Suprapubic skin (tissue), 4 donors: ENCODE results near the gene CCNJL. TPM values are rescaled to one million over a fixed set of nuclear protein-coding genes. Genes with fewer than 3 reads are reported as not detected.

Experiments
- DNase-seq, 2 donors: peaks; one replicate each; pipeline ENCODE4 v3.0.0-alpha.2; 2019; ENCODE audit warnings: low spot score in 2 of 2
- H3K27ac ChIP-seq: fragments of 200-600 bp; sonication (generic); one replicate; pipeline ENCODE4 v1.5.1; 2019
- H3K27me3 ChIP-seq: fragments of 200-600 bp; sonication (generic); one replicate; pipeline ENCODE4 v1.5.1; 2019
- H3K36me3 ChIP-seq: fragments of 200-600 bp; sonication (generic); one replicate; pipeline ENCODE4 v1.5.1; 2019
- H3K4me1 ChIP-seq: fragments of 200-600 bp; sonication (generic); one replicate; pipeline ENCODE4 v1.5.1; 2019
- H3K4me3 ChIP-seq: fragments of 200-600 bp; sonication (generic); one replicate; pipeline ENCODE4 v1.5.1; 2019; ENCODE audit warnings: mild to moderate bottlenecking
- H3K9me3 ChIP-seq: fragments of 200-600 bp; sonication (generic); one replicate; pipeline ENCODE4 v1.5.1; 2019
- CTCF ChIP-seq, 2 donors: fragments of 200-600 bp in 1 of 2; fragments of 450-650 bp in 1 of 2; sonication (generic) in 1 of 2; IDR thresholded peaks; one replicate each; pipeline ENCODE4 v1.5.1; 2016 to 2019; ENCODE audit warnings: antibody characterized with exemption in 2 of 2, mild to moderate bottlenecking in 1 of 2, moderate library complexity in 1 of 2
- EP300 ChIP-seq: sonication (generic); formaldehyde crosslinking; IDR thresholded peaks from one replicate; pipeline ENCODE4 v1.6.1; 2017; ENCODE audit warnings: antibody characterized with exemption
- POLR2A ChIP-seq, 2 donors: fragments of 450-650 bp; IDR thresholded peaks; one replicate each; pipeline ENCODE4 v1.6.1; 2017; ENCODE audit warnings: antibody characterized with exemption in 2 of 2, mild to moderate bottlenecking in 2 of 2, moderate library complexity in 2 of 2
- POLR2AphosphoS5 ChIP-seq, 3 donors: sonication (generic); formaldehyde crosslinking; IDR thresholded peaks; one replicate each; pipeline ENCODE4 v1.6.1; 2017; ENCODE audit warnings: antibody characterized with exemption in 3 of 3
- WGBS: methylation state at CpG from one replicate; pipeline ENCODE4 v1.1.5; 2018; 5-methylcytosine and 5-hydroxymethylcytosine counted together
- total RNA-seq, 4 donors: library from RNA; depleted of rRNA; stranded (reverse); fragments of >200 nt; gene quantifications; one replicate each; pipeline ENCODE4 v1.1.0, GENCODE V29; 2016

The CCNJL gene
- total RNA-seq, 4 donors from 2014 or later = 0.34 to 1.2 (median 1.2) TPM; not detected in 1

GRCh38 chr5:160278343-160278742, 34.0 kb downstream of the CCNJL start:
- Histone ChIP-seq H3K9me3 (no peaks in the 10 kb centered on the region), H3K36me3 (no peaks in the 10 kb centered on the region), H3K27me3 (no peaks in the 10 kb centered on the region), H3K4me1 (no peaks in the 10 kb centered on the region), H3K27ac (no peak overlapping the region), H3K4me3 (no peak overlapping the region)
- no peak for DNase-seq
- 59% methylated on average over 2 of the region's 7 CpGs for WGBS
- TF ChIP-seq POLR2A (IDR thresholded peaks at IDR 0.05) (no peak), EP300 (no peak), CTCF (IDR thresholded peaks at IDR 0.05) (no peak), POLR2AphosphoS5 (IDR thresholded peaks at IDR 0.05) (no peak)

GRCh38 chr5:160274483-160274931, 37.9 kb downstream of the CCNJL start:
- peaks cover 20% of the 10 kb centered on the region for H3K4me1 ChIP-seq
- WGBS = 90% methylated on average over 4 of the region's 5 CpGs
- no peaks in the 10 kb centered on the region for H3K27me3 ChIP-seq
- H3K9me3 ChIP-seq = no peaks in the 10 kb centered on the region
- no peaks in the 10 kb centered on the region for H3K36me3 ChIP-seq
- no peak overlapping the region for H3K27ac ChIP-seq
- DNase-seq = no peak
- TF ChIP-seq POLR2AphosphoS5 (IDR thresholded peaks at IDR 0.05) (no peak), EP300 (no peak), CTCF (IDR thresholded peaks at IDR 0.05) (no peak), POLR2A (IDR thresholded peaks at IDR 0.05) (no peak)
- no peak overlapping the region for H3K4me3 ChIP-seq

- no peak overlapping the region for H3K27ac ChIP-seq
- WGBS = 98% methylated on average over 2 of the region's 2 CpGs
- no peaks in the 10 kb centered on the region for H3K27me3 ChIP-seq
- H3K9me3 ChIP-seq = no peaks in the 10 kb centered on the region
- H3K4me1 ChIP-seq = peaks cover 28% of the 10 kb centered on the region
- H3K36me3 ChIP-seq = no peaks in the 10 kb centered on the region
- DNase-seq = no peak
- TF ChIP-seq CTCF (IDR thresholded peaks at IDR 0.05) (no peak), POLR2AphosphoS5 (IDR thresholded peaks at IDR 0.05) (no peak), EP300 (no peak), POLR2A (IDR thresholded peaks at IDR 0.05) (no peak)
- H3K4me3 ChIP-seq = no peak overlapping the region
Measured at GRCh38 chr5:160272889-160273288, 39.5 kb downstream of the CCNJL start.

- no peak for TF ChIP-seq EP300
- no peak for TF ChIP-seq POLR2AphosphoS5 (IDR thresholded peaks at IDR 0.05)
- no peak for TF ChIP-seq CTCF (IDR thresholded peaks at IDR 0.05)
- TF ChIP-seq POLR2A (IDR thresholded peaks at IDR 0.05) = no peak
- Histone ChIP-seq H3K27me3 (no peaks in the 10 kb centered on the region), H3K36me3 (no peaks in the 10 kb centered on the region), H3K9me3 (no peaks in the 10 kb centered on the region), H3K4me3 (no peak overlapping the region), H3K27ac (no peak overlapping the region), H3K4me1 (peaks cover 28% of the 10 kb centered on the region)
- 71% methylated on average over 3 of the region's 3 CpGs for WGBS
- no peak for DNase-seq
Measured at GRCh38 chr5:160272264-160272663, 40.1 kb downstream of the CCNJL start.

GRCh38 chr5:160271836-160272235, 40.5 kb downstream of the CCNJL start:
- Histone ChIP-seq H3K27me3 (no peaks in the 10 kb centered on the region), H3K27ac (no peak overlapping the region), H3K9me3 (no peaks in the 10 kb centered on the region), H3K4me3 (no peak overlapping the region), H3K4me1 (peaks cover 28% of the 10 kb centered on the region), H3K36me3 (no peaks in the 10 kb centered on the region)
- TF ChIP-seq POLR2A (IDR thresholded peaks at IDR 0.05) (no peak), POLR2AphosphoS5 (IDR thresholded peaks at IDR 0.05) (no peak), EP300 (no peak), CTCF (IDR thresholded peaks at IDR 0.05) (no peak)
- WGBS = 74% methylated on average over 6 of the region's 6 CpGs
- no peak for DNase-seq
